Fibroblast of skin of left quadriceps (primary cell): ENCODE measurements around the gene SEMA6C.

Source experiments
- DNase-seq, 2 experiments: peaks; one replicate each; pipeline ENCODE4 v3.0.0-alpha.2; 2013; ENCODE audit warnings: low read depth in 2 of 2

The SEMA6C gene

DNA sequence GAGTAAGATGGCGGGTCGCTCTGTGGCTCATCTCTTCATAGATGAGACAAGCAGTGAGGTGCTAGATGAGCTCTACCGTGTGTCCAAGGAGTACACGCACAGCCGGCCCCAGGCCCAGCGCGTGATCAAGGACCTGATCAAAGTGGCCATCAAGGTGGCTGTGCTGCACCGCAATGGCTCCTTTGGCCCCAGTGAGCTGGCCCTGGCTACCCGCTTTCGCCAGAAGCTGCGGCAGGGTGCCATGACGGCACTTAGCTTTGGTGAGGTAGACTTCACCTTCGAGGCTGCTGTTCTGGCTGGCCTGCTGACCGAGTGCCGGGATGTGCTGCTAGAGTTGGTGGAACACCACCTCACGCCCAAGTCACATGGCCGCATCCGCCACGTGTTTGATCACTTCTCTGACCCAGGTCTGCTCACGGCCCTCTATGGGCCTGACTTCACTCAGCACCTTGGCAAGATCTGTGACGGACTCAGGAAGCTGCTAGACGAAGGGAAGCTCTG is 12.4 kb upstream of the SEMA6C start:
- no peak for DNase-seq

DNA sequence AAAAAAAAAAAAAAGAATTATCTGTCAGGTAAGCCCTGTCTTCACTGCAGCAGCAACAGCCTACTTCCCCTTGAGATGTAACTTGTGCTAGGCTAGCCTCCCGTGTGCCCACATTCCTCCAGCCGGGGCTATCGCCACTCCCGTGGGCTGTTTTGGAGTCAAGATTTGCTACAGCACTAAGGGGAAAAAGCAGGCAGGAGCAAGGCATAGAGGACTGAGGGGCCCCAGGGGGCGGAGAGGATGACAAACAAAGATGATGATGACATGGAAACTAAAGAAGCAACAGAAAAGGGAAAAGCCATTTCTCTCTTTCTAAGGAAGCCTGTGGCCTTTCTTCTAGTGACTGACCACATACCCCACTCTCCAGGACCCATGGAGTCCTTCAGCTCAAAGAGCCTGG is 11.9 kb upstream of the SEMA6C start:
- DNase-seq = no peak

DNA sequence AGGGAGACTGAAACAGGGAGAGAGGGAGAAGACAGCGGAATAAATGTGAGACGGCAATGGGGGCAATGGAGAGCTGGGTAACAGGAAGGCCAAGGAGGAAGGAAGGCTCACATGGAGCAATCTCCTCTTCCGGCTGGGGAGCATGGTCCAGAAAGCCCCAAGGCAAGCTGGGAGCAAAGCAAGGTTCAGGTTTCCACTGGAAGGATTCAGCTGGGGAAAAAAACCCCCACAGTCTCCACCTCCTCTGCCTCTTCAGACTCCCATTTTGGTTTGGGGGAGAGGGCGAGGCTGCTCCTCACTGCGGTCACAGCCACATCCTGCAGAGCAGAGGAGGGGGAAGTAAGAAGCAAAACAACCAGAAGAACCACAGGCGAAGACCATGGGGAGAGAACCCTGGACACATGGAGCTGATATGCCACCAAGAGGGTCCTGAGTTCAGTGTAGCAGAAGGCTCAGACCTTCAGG is 10.7 kb upstream of the SEMA6C start:
- DNase-seq = no peak

DNA sequence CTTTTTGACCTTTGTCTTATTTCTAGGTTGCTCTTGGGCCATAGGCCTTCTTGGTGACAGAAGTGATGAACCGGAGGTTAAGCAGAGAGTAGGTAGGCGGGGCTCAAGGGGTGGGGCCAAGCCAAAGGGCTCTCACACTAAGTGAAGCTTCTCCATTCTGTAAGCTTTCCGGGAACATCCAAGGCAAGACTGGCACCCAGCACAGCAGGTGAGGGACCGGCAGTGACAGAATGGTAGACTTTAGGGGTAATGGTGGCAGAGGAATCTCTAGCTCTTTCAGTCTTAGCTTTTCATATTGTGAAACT is 10.0 kb upstream of the SEMA6C start, which contains the start of gene TNFAIP8L2:
Gene TNFAIP8L2, plus strand, starts transcription at position 135 of the 305 bp plus-strand sequence. CDS start 2,049 bp downstream, outside the sequence.
- no peak for DNase-seq

DNA sequence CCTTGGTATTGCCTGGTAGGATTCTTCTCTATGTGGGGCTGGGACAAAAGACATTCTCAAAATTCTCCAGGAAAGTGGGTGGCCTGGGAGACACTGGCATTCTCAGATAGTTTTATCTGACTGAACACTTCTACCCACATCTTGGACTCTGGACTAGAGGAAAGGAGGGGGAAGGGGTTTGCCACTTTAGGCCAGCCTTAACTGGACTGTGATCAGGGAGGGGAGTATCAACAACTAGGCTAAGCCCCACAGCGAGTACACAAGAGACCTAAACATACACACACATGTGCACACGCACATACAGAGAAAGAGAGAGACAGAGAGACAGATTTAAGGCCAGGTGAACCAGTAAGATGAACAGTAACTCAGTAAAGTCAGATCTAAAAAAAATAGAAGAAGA is 1.2 kb upstream of the SEMA6C start:
- DNase-seq = no peak

DNA sequence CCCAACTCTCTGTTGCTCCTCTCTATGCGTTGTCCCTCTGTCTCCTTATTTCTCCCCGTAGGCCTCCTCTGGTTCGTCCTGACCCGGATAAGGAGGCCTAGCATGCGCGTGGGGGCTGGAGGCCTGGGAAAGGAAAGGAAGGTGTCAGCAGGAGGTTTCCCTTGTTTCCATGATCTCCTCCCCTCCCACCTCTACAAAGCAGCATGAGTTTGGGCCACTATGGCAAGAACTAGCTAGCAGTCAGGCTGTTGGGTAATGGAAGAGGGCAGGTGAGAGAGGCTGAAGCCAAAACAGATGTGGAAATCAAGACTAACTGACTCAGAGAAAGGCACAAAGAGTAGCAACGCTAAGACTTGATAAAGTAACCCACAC is 687 bp upstream of the SEMA6C start:
- no peak for DNase-seq

DNA sequence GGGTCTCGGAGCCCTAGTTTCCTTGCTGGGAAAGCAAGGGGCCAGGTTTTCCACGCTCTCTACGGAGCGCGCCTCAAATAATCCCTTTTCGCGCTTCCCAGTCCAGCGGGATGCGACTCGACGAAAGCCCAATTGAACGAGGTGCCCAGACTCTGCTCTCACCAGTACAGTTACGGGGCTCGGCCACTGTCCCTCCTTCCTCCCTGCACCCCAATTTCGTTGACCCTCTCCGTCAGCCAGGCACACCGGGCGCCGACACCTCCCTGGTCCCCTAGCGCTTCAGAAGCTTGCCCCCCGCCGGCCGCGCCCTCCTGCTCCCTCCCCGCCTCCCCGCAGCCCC is 389 bp downstream of the SEMA6C start:
- DNase-seq = no peak

DNA sequence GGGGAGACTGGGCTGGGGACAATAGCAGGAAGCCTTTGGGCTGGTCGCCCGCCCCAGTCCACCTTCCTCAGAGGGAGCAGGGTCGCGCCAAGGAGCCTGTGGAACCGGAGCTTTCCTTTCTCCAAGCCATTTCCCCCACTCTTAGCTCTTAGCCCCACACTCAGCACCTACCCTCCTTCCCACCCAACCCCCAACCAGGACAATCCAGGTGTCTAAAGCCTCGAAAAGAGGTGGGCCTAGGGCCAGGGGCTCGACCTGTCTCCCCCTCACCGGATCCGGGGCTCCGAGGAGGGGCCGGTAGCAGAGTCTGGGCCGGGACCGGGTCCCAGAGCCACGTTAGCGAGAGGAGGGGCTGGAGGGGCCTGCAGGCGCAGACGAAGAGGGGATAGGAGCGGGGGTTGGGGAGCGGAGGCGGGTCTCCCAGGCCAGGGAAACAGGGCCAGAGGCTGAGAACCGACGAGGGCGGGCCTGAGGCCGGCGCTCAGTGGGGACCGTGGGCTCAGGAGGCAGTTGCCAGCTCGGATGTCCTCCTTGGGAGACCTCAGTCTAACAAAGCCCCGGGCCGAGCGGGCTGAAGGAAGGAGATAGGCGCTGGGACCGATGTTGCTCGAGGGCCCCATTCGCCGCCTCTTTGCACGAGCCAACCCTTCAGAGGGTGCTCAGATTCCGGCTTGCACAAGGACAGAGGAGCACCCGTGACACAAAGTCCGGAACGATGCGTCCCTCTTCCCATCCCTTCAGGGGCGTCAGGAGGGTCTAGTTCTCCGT is 943 bp downstream of the SEMA6C start:
- DNase-seq = no peak

DNA sequence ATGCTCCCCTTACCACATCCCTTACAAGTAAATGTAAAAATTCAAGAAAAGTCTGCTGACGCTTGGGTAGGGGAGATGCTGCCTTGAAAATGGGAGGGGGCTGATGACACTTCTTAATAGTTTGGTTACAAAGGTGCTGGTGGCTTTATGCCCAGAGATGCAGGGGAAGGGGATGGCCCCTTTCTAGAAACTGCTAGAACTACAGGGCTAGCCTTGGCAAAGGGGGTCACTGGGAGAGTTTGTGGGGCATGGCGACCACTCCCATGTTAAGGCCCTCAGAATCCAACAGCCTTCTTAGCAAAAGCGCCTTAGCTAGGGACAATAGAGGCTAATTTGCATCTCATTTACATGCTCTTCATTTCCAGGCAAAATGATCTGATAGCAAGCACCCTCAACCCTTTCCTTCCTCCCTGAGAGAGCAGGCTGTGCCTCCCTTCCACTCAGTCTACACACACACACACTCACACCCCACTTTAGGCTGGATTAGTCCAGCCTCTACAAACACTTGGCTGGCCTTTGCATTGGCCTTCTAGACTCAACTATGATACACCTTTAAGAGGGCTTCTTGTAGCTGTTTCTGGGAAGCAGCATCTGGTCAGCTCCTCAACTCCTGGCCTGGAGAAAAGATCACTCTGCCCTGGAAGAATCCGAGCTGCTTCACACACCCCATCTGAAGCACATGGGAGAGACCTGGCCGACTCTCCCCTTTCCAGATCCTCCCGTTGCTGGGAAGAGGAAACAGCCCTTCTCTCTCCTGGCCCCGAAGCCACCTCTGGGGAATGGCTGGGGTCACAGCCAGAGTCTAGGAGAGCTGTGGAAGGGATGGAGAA is 1.7 kb downstream of the SEMA6C start:
- DNase-seq = no peak

DNA sequence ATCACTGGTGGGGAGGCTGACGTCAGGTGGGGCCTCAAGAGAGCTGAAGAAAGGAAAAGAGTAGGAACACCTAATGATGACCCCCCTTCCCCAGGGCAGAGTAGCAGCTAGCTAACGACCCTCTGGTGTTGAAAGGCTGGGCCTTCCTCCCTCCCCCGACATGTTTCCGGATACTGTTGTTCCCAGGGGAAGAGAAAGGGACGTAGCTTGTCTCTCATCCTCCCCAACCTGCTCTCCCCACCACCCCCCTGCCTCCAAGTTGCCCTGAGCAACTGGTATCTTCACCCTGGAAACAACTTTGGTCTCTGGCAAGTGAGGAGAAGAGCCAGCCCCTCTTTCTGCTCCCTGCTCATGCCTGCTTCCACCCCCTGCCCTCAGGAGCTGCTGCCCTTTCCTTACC is 2.4 kb downstream of the SEMA6C start:
- DNase-seq = no peak

DNA sequence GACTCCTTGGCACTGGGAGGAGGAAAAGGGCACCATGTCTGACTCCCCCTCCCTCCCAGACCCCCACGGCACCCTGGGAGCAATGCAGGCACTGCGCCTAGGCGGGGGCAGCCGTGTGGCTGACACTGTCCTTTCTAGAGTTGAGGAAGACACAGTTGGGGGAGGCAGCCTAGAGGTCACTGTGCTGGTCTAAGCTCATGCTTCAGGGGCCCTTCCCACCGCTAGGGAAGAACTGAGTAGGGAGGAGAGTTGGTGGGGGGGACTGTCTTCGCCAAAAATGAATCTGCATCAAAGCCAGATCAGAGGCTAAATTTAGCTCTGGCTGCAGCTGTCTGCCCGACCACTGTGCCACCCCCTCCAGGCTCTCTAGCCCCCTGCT is 3.4 kb downstream of the SEMA6C start:
- no peak for DNase-seq

DNA sequence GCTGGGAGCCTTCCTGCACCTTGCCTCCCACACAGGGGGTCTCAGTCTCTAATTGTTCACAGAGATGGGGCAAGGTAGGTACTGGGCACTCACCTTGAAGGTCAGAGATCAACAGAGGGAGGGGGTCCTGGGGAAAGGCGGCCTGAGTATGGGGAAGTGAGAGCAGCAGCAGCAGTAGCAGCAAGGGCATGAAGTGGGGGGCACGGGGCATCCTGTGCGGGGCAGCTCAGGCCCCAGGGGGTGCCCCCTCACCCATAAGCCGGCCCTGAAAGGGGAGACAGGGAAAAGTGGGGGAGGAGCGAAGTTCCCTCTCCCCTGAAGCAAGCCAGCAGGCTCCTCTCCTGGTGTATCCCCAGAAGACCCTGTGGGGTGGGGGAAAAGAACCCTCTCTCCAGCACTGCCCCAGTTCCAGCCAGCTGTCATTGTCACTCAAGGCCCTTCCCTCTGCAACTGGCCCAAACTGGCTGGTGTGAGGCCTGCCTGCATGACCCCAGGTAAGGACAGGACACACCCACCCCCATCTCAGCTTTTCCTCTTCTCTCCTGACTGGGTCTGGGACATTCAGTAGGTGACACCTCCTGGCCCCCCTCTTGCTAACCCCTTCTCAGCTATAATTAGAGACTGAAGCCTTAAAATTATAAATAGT is 3.9 kb downstream of the SEMA6C start:
- DNase-seq = no peak

DNA sequence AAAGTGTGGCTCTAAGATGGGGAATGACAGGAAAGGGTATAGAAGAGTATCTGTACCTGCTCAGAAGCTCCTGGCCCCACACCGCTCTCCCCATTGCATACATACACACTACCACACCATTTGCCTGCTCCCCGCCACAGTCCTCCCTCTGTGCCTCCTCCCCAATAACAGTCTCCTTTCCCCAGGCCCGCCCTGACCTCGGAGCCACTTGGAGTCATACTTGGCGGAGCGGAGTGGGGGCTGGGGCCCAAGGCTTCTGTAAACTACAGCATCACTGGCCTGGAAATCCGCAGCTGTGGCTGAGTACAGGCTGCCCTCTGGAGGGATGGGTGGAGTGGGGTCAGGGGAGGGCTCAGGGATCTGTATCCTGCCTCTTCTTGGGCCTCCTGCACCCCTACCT is 8.6 kb downstream of the SEMA6C start:
- no peak for DNase-seq

DNA sequence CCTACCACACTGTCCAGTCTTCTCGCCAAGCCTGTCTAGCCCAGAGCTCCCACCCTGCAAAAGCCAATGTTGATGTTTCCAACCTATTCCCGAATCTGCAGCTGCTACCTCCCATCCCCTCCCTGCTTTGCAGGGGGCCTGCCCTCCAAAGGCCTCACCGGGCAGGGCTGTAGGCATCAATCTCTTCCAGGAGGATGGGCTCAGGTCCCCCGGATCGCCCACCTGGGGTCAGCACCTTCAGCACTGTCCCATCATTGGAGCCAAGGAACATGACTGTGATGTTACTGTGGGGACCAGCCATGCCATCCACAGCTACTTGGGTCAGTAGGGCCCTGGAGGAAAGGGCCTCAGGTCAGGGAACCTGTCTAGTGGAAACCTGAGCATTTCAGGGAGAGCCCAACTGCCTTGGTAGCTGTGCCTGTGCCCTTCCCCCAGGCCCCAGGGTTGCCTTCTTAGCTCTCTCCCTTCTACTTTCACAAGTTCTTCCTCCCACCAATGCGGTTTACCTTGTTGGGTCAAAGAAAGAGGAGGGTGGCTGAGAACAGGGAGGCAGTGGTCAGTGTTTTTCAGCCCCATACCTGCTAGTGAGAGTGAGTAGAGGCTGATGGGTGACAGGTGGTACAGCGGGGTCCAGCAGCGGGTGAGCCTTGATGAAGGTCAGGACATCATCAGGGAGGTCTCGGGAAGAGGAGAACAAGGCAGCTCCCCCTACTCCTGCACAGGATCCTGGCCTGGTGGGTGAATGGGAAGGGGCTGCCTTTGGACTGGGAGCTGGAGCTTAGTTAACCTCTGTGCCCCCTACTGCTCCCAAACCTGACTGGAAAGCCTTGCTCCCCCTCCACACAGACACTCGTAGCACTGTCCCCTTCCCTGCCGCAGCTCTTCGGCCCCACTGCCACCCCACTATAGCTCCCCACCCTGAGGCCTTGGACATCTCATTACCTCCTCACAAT is 10.7 kb downstream of the SEMA6C start:
- DNase-seq = no peak

DNA sequence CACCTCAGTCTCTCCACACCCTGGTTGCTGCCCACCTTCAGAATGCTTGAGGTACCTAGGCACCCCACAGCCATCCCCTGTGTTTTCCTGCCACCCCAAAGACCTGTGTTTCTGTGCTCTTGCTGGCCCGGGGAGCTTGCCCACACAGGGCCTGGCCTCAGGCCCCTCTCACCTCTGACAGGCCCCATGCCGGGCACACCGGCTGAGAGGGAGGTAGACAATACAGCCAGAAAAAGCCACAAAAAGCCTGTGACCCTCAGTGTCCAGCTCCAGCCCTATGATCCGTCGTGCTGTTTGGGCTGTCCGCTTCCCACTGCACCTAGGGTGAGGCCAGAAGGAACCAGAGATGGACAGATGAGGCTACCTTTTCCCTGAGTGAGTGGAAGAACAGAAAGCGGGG is 11.4 kb downstream of the SEMA6C start:
- no peak for DNase-seq

DNA sequence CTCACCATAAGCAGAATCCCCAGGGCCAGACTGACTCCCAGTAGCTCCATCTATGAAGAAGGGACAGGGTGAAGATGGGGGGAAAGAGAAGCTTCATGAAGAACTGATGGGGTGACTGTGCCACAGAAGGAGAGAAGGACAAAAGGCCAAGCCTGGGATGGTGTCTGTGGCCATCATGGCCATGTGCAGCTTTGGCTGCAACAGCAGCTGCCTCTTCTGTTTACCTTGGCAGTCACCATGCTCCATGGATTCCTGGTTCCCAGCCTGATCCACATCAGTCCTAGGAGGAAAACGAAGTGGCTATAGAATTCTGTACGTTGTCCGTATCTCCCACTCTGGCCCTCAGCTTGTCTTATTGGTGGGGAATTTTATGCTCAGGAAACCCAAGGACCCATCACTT is 12.0 kb downstream of the SEMA6C start:
- no peak for DNase-seq

DNA sequence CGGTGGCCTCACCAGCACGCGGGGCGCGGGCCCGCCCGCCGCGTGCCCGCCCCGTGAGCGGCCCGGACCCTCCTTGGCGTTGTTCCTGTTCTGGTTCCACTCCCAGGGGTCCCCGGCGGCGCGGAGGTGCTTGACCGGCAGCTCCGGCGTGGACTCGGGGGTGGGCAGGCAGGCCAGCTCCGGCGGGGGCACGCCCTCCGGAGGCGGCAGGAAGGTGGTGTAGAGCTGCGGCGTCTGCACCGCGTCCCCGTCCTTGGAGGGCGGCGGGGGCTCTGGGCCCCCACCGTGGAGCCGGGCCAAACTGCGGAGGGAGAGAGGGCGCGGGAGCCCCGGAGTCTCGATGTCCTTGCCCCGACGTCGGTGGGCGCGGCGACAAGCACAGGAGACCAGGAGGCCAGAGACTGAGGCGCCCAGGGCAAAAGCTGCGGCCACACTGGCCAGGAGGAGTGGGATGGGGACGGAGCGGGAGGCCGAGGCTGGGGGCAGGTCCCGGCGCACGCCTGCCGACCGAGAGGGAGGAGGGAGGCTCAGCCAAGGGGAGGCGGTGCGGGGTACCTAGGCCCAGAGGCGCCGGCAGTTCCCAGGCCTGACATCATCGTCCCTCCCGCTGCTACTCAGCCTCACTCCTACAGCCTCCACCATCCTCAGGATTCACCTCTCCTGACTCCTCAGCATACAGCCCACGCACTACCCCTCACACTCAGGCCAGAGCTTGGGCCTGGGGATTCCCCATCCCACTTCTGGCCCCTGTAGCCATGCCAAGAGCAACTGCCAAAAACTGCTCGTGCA is 13.2 kb downstream of the SEMA6C start:
- no peak for DNase-seq

DNA sequence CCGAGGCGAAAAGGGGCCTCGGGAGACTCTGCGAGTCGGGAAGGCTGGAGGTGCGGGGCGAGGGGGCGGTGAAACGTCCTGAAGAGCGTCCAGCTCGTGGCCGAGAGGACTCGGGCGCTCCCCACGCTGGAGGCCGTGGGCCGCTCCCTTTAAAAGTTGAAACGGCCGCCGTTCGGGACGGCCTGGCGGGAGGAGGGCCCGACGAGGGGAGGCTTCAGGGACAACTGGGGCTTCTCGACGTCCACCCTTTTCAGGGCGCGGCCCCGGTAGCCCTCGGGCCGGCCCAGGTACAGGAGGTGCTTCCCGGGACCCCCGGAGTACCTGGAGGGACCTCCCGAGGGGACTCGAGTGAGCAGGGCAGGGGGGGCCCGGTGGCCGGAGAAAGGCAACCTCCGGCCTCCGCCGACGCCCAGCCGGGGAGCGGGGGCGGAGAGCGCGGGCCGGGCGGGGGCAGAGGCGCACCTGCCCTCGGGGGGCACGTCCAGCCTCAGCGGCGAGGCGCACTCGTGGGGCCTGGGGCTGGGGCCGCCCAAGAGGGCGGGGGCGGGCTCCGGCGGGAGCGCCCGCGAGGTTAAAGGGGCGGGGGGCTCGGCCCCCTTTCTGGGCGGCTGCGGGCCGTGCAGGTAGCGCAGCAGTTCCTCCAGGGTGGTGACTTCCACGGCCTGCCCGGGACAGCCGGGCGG is 14.0 kb downstream of the SEMA6C start:
- no peak for DNase-seq

DNA sequence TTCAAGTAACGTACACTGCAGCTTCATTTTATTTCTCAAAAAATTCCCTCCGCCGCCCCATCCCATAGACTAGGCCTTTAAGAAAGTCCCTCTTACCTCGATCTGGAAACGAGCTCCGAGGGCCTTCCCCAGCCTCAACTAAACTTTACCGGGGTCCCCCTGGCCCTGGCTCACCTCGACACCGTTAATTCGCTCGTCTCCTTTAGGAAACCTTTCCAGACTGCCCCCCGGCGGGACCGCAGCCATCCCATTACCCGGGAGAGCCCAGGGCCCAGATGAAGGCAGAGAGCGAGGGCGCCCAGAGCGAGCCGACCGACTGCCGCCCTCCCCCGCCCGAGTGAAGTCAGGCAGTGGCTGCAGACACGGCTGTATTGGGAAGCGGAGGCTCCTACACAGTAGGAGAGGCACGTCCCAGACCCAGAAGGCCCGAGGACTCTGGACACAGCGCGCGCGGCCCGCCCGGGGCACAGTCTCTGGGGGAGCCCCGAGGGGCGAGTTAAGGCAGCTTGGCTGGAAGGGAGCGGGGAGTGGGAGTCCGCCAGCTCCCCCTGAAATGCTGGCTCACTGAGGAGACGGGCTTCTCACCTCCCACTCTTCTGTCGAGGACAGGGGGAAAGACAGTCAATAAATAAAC is 14.6 kb downstream of the SEMA6C start:
- DNase-seq = no peak
